ENCODE measurements around the gene MRTFA.

The MRTFA gene

DNA sequence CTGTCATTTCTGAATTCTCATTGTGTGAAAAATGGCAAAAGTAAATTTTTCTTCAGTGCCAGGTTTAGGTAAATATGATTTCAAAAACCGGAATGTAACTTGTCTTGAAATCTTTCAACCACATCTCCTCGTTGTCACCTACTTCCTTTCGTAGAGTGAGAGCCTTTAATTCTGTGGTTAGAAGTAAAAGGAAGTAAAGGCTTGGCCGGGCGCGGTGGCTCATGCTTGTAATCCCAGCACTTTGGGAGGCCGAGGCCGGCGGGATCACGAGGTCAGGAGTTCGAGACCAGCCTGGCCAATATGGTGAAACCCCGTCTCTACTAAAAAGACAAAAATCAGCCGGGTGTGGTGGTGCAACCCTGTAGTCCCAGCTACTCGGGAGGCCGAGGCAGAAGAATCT is 236.4 kb downstream of the MRTFA start:
- TF ChIP-seq CTCF (conservative IDR thresholded peaks at IDR 0.05; ENCODE audit: low read depth) = no peak
- no peak for DNase-seq (ENCODE audit: low spot score)
- ChIA-PET POLR2A (ENCODE audit: low non-redundant PET) (no interaction called here), CTCF (no interaction called here)
- H3K27ac ChIP-seq = no peak overlapping the region

- ChIA-PET CTCF (interaction anchor here (0.5 to 1.3 kb wide), 2 partner anchors 10 to 865 kb away, joined by 3 to 9 read pairs; no protein-coding TSS in a partner anchor), POLR2A (ENCODE audit: low non-redundant PET) (no interaction called here)
- TF ChIP-seq CTCF (conservative IDR thresholded peaks at IDR 0.05; ENCODE audit: low read depth) = no peak
- DNase-seq (ENCODE audit: low spot score) = no peak
- no peak overlapping the region for H3K27ac ChIP-seq
These were observed 236.9 kb downstream of the MRTFA start for GRCh38 chr22:40399621-40400020.

GRCh38 chr22:40397396-40397795 is 239.1 kb downstream of the MRTFA start:
- POLR2A ChIA-PET (ENCODE audit: low non-redundant PET) = no interaction called here
- no peak for DNase-seq (ENCODE audit: low spot score)
- no peak for TF ChIP-seq CTCF (conservative IDR thresholded peaks at IDR 0.05; ENCODE audit: low read depth)
- CTCF ChIA-PET = interaction anchor here (0.7 kb wide), 1 partner anchor 227 kb away, joined by 4 read pairs; no protein-coding TSS in a partner anchor
- peak overlapping the region; percentile 38; the same call in 1 of the 2 replicates for H3K27ac ChIP-seq

- DNase-seq (ENCODE audit: low spot score) = peak; percentile 69
- ChIA-PET POLR2A (ENCODE audit: low non-redundant PET) (no interaction called here), CTCF (interaction anchor here (0.7 kb wide), 1 partner anchor 228 kb away, joined by 4 read pairs; no protein-coding TSS in a partner anchor)
- TF ChIP-seq CTCF (conservative IDR thresholded peaks at IDR 0.05; ENCODE audit: low read depth) = no peak
- no peak overlapping the region; the same call in 1 of the 2 replicates for H3K27ac ChIP-seq
These were observed 239.6 kb downstream of the MRTFA start for GRCh38 chr22:40396882-40397281.

- ChIA-PET CTCF (no interaction called here), POLR2A (ENCODE audit: low non-redundant PET) (no interaction called here)
- no peak overlapping the region for H3K27ac ChIP-seq
- no peak for DNase-seq (ENCODE audit: low spot score)
- no peak for TF ChIP-seq CTCF (conservative IDR thresholded peaks at IDR 0.05; ENCODE audit: low read depth)
These were observed 240.9 kb downstream of the MRTFA start for GRCh38 chr22:40395607-40396006.

DNA sequence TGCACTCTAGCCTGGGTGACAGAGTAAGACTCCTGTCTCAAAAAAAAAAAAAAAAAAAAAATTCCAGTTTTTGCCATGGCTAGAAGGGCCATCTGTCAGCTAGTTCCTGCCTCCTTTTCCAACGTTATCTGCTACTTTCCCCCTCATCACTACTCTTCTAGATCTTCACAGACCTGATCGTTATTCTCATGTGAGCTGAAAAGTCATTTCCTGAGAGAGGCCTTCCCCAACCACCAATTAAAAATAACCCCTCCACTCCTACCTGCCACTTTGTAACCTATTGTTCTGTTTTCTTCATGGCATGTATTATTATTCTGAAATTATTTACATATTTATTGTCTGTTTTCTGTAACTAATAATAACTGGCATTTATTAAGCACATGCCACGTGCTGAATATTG is 241.9 kb downstream of the MRTFA start:
- no peak overlapping the region for H3K27ac ChIP-seq
- TF ChIP-seq CTCF (conservative IDR thresholded peaks at IDR 0.05; ENCODE audit: low read depth) = no peak
- DNase-seq (ENCODE audit: low spot score) = no peak
- CTCF ChIA-PET = no interaction called here
- POLR2A ChIA-PET (ENCODE audit: low non-redundant PET) = no interaction called here
